CD4-positive, alpha-beta T cell treated with Interleukin-15 for 1 hour (primary cell): ENCODE results near the gene SEC24C.
"Not testable (repeated sequence)": the region's sequence is repeated elsewhere in the genome, so short reads cannot be mapped to it uniquely, and the experiment has no call there.

Experiments
- DNase-seq: peaks from one replicate; pipeline ENCODE4 v3.0.0-alpha.2; 2020

The SEC24C gene

GRCh38 chr10:73773152-73773879 lies 29.1 kb downstream of the SEC24C start:
- DNase-seq: no peak

DNA sequence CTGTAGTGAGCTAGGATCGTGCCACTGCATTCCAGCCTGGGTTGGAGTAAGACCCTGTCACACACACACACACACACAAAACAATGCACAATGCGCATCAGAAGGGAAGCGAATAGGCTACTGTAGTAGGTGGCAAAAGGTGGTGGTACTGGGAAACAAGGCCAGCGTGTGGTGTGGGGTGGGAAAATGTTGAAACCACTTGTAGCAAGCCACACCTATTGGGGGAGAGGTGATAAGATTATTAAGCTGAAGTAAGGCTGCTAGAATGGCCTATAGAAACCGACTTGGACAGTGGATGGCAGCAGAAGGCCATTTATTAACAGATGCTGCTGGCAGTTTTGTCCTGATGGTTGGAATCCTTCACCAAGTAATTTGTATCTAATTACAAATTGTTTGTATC lies 30.5 kb downstream of the SEC24C start:
- peak; percentile 62 for DNase-seq

DNA sequence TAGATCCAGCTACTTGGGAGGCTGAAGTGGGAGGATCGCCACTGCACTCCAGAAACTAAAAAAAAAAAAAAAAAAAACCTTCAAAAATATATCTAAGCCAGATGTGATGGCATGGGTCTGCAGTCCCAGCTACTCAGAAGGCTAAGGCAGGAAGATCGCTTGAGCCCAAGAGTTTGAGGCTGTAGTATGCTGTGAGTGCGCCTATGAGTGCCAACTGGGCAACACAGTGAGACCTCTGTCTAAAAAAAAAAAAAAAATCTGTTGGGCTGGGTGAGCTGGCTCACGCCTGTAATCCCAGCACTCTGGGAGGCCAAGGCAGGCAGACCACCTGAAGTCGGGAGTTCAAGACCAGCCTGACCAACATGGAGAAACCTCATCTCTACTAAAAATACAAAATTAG lies 34.8 kb downstream of the SEC24C start:
- DNase-seq: no peak

- no peak for DNase-seq
Measured at GRCh38 chr10:73779539-73780197, 35.5 kb downstream of the SEC24C start.

- no peak for DNase-seq
Measured at GRCh38 chr10:73780301-73780700, 36.1 kb downstream of the SEC24C start.

DNA sequence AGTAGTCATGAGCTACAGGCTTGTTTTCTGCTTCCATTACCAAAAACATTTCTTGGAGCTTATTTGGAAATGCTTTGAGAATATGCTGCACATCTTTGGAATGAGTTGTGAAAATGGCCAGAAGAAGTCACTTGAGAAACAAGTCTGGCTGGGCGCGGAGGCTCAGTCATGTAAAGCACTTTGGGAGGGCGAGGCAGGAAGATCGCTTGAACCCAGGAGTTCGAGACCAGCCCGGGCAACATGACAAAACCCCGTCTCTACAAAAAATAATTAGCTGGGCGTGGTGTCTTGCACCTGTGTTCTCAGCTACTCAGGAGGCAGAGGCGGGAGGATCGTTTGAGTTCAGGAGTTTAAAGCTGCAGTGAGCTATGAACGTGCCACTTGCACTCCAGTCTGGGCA lies 36.8 kb downstream of the SEC24C start:
- DNase-seq: no peak

- DNase-seq: no peak
Measured at GRCh38 chr10:73781548-73781878, 37.3 kb downstream of the SEC24C start.

- DNase-seq: peak; percentile 87
Measured at GRCh38 chr10:73781879-73782748, 37.9 kb downstream of the SEC24C start, which contains the start of gene CHCHD1. Gene CHCHD1 (plus strand): TSS chr10:73782048. CDS start chr10:73782076, 28 bp downstream.

DNA sequence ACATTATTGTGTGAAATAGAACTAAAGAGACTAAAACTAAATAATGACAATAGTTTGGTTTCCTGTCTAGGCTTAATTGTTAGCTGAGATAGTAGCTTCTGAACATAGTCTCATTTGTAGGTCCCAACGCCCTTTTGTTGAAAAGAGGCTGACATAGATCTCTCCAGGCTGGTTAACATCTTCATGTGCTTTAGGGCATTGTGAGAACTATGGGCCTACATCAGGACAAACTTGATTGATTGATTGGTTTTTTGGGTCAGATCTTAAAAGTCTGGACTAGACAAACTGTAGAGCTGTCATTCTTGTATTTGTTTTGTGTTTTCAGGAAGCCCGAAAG lies 38.5 kb downstream of the SEC24C start:
- no peak for DNase-seq

DNA sequence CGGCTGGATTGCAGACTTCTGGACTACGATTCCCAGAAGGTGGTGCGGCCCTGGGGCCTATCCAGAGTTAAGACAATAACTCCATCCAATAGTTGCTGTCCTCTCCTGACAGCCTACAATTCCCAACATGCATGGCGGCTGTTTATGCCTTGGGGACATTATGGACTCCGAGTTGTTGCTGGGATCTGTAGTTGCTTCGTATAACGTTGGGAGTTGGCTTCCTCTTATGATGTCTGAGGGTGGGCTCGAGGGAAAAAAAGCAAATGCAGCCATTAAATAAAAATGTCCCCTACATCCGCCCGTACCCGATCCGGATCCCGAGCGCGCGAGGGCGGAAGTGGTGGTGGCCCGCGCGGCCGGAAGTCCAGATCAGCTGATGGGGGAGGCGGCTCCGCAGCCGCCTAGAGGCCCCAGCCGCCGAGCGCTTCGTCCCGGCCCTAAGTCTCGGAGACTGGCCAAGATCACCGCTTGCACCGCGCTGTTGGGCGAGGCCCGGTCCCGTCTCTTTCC lies 41.1 kb downstream of the SEC24C start, which contains the start of gene ZSWIM8:
Gene ZSWIM8 (plus strand): TSS at position 396 of the 510 bp plus-strand sequence. CDS start 273 bp downstream, outside the sequence.
- peak; percentile 90 for DNase-seq

GRCh38 chr10:73785721-73786511 lies 41.7 kb downstream of the SEC24C start:
- no peak for DNase-seq

DNA sequence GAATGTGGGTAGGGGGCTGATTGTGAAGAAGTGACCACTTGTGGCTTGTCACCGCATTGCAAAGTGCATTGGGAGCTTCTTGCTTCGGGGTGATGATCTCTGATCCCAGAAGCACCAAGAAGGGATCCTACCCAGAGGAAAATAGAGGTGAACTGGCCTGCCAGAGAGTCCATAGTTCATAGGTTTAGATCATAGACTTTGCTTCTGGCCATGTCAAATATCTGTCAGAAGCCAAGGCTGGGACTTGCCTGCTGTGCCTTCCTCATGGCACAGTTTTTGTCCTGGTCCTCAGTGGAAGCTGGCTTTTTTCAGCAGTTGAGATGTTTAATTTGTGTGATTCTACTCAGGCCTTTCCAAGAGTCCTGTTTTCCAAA lies 42.3 kb downstream of the SEC24C start:
- DNase-seq: no peak

DNA sequence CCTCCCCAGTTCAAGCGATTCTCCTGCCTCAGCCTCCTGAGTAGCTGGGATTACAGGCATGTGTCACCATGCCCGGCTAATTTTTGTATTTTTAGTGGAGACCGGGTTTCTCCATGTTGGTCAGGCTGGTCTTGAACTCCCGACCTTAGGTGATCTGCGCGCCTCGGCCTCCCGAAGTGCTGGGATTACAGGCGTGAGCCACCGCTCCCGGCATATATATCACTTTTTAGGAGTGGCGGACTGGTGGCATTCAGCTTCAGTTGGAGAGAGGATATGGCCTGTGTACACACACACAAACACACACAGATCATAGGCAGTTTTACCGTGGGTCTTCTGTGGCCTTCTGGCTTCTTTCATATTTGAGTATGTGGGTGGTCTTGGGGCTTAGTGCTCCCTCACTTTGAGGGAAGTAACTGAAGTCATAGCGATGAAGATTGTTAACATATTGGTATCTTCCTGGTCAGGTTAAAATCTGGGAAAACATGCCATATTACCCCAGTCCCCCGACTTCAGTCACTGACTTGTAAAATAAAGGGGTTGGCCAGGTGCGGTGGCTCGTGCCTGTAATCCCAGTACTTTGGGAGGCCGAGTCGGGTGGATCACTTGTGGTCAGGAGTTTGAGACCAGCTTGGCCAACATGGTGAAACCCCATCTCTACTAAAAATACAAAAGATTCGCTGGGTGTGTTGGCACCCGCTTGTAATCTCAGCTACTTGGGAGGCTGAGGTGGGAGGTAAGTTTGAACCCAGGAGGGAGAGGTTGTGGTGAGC lies 43.0 kb downstream of the SEC24C start:
- DNase-seq: not testable (repeated sequence)

DNA sequence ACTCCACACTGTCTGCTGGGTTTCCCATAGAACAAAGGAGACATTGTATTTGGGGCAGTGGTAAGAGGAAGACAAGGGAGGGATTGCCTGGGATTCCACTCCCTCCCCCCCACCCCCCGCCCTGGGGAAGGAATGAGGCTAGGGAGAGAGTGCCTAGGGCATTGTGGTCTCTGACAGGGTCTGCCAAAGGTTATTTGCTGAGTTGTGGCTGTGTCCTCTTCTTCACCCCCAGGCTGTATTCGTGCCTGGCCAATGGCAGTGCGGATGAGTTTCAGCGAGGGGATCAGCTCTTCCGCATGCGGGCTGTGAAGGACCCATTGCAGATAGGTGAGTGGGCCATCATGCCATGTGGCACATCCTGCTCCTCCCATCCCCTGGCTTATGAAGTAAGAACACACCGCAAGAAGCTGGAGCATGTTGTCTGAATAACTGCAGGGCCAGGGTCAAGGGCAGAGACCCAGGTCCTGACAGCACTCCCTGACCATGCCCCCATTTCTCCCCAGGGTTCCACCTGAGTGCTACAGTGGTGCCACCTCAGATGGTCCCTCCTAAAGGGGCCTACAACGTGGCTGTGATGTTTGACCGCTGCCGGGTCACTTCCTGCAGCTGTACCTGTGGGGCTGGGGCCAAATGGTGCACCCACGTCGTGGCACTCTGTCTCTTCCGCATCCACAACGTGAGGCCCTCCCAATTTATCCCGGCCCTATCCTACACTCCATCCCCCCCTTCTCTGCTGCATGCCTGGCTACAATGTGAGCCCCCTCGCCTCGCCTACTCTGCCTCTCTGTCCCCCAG lies 44.9 kb downstream of the SEC24C start:
- DNase-seq: no peak

GRCh38 chr10:73789659-73790055 lies 45.5 kb downstream of the SEC24C start:
- DNase-seq: no peak

GRCh38 chr10:73790886-73791625 lies 46.9 kb downstream of the SEC24C start:
- DNase-seq: no peak

- no peak for DNase-seq
Measured at GRCh38 chr10:73791871-73792400, 47.8 kb downstream of the SEC24C start.

- DNase-seq: no peak
Measured at GRCh38 chr10:73793456-73793855, 49.3 kb downstream of the SEC24C start.

DNA sequence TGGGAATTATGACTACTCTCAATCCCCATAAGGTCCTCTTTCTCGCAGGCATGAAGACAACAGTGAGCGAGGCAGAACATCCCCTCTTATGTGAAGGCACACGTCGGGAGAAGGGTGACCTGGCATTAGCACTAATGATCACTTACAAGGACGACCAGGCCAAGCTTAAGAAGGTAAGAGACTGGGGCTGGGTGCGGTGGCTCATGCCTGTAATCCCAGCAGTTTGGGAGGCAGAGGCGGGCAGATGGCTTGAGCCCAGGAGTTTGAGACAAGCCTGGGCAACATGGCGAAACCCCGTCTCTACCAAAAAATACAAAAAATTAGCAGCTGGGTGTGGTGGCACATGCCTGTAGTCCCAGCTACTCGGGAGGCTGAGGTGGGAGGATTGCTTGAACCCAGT lies 51.3 kb downstream of the SEC24C start:
- not testable (repeated sequence) for DNase-seq

DNA sequence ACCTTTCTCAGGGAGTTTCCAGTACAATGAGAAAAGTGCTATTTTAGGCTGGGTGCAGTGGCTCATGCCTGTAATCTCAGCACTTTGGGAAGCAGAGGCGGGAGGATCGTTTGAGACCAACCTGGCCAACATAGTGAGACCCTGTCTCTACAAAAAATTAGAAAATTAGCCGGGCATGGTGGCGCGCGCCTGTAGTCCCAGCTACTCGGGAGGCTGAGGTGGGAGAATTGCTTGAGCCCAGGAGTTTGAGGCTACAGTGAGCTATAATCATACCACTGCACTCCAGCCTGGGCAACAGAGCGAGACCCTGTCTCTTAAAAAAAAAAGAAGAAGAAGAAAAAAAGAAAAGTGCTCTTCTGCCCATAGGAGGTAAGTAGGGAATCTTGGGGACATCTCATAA lies 51.9 kb downstream of the SEC24C start:
- not testable (repeated sequence) for DNase-seq
